RWPE1 (cell line): ENCODE measurements around the gene IKZF3.

Experiments used
- CTCF ChIA-PET: fragments of 350-600 bp; sonication (Branson Sonifier 250); formaldehyde crosslinking; extraction: SDS; loops from one replicate; lab custom pipeline; 2021; lab: Yijun Ruan, JAX
- POLR2A ChIA-PET: fragments of 400-600 bp; formaldehyde crosslinking; extraction: SDS; loops from one replicate; lab custom pipeline; 2020; ENCODE audit warnings: antibody characterized with exemption; ENCODE audit not compliant: low non-redundant PET; lab: Yijun Ruan, JAX
- DNase-seq: peaks from one replicate; pipeline ENCODE4 v3.0.0; 2012; ENCODE audit warnings: low spot score
- H3K27ac ChIP-seq: fragments of 450-650 bp; 2 replicates; pipeline ENCODE4 v1.5.1; 2017
- CTCF ChIP-seq: fragments of 450-650 bp; conservative IDR thresholded peaks from 2 replicates; pipeline ENCODE4 v1.5.1; 2017; ENCODE audit warnings: low read depth, mild to moderate bottlenecking

IKZF3 gene

GRCh38 chr17:39763051-39763820 lies 100.9 kb downstream of the IKZF3 start:
- ChIA-PET CTCF (interaction anchor here (0.6 kb wide), 1 partner anchor 142 kb away, joined by 3 read pairs; no protein-coding TSS in a partner anchor), POLR2A (no interaction called here)
- no peak for TF ChIP-seq CTCF
- DNase-seq, result no peak
- no peak overlapping the region for H3K27ac ChIP-seq

- H3K27ac ChIP-seq, result no peak overlapping the region
- no peak for DNase-seq
- TF ChIP-seq CTCF, result no peak
- ChIA-PET POLR2A (no interaction called here), CTCF (interaction anchor here (1.0 kb wide), 1 partner anchor 139 kb away, joined by 5 read pairs; no protein-coding TSS in a partner anchor)
Measured at GRCh38 chr17:39761861-39762496, 102.1 kb downstream of the IKZF3 start.

- CTCF ChIA-PET, result interaction anchor here (0.6 to 1.5 kb wide), 4 partner anchors 28 to 137 kb away, joined by 3 to 8 read pairs (median 4); no protein-coding TSS in a partner anchor
- TF ChIP-seq CTCF, result no peak
- no peak for DNase-seq
- no peak overlapping the region for H3K27ac ChIP-seq
- POLR2A ChIA-PET, result no interaction called here
Measured at GRCh38 chr17:39759204-39759603, 104.9 kb downstream of the IKZF3 start.

- H3K27ac ChIP-seq, result no peak overlapping the region
- TF ChIP-seq CTCF, result no peak
- DNase-seq, result no peak
- CTCF ChIA-PET, result interaction anchor here (0.7 kb wide), 1 partner anchor 92 kb away, joined by 3 read pairs; no protein-coding TSS in a partner anchor
- POLR2A ChIA-PET, result no interaction called here
Measured at GRCh38 chr17:39757931-39758873, 105.9 kb downstream of the IKZF3 start.

GRCh38 chr17:39757176-39757662 lies 106.9 kb downstream of the IKZF3 start:
- no peak for DNase-seq
- CTCF ChIA-PET, result no interaction called here
- no peak for TF ChIP-seq CTCF
- H3K27ac ChIP-seq, result no peak overlapping the region
- POLR2A ChIA-PET, result no interaction called here
